Choroid plexus epithelial cell (primary cell): ENCODE results near the gene INTS3.
A peak's percentile ranks its signal among the peaks of the same experiment; 100 is the strongest.

Source experiments
- DNase-seq: peaks from one replicate; pipeline ENCODE4 v3.0.0-alpha.2; 2010; ENCODE audit warnings: low read depth
- H3K4me3 ChIP-seq: 2 replicates; pipeline ENCODE4 v1.5.1; 2011; ENCODE audit warnings: low read depth, mild to moderate bottlenecking, control low read depth, low read length, moderate library complexity
- CTCF ChIP-seq: conservative IDR thresholded peaks from 2 replicates; pipeline ENCODE4 v1.5.1; 2011; ENCODE audit warnings: low read depth, mild to moderate bottlenecking, control low read depth, inconsistent platforms, low read length, moderate library complexity

Gene INTS3

GRCh38 chr1:153795330-153795837 is 67.5 kb downstream of the INTS3 start:
- TF ChIP-seq CTCF = no peak
- DNase-seq = no peak
- H3K4me3 ChIP-seq = no peak overlapping the region

- TF ChIP-seq CTCF = no peak
- no peak for DNase-seq
- no peak overlapping the region for H3K4me3 ChIP-seq
Observed at GRCh38 chr1:153795934-153796785, 68.3 kb downstream of the INTS3 start.

GRCh38 chr1:153796786-153797659 is 69.2 kb downstream of the INTS3 start:
- DNase-seq = peak; percentile 81
- H3K4me3 ChIP-seq = no peak overlapping the region
- peak; percentile 86 for TF ChIP-seq CTCF

- no peak for TF ChIP-seq CTCF
- DNase-seq = no peak
- H3K4me3 ChIP-seq = no peak overlapping the region
Observed at GRCh38 chr1:153798468-153798780, 70.6 kb downstream of the INTS3 start.

- no peak for DNase-seq
- no peak for TF ChIP-seq CTCF
- H3K4me3 ChIP-seq = no peak overlapping the region
Observed at GRCh38 chr1:153799016-153799415, 71.2 kb downstream of the INTS3 start.

- no peak overlapping the region for H3K4me3 ChIP-seq
- no peak for DNase-seq
- no peak for TF ChIP-seq CTCF
Observed at GRCh38 chr1:153799566-153800465, 72.0 kb downstream of the INTS3 start.
